ENCODE data around the gene CEMP1.
"Not testable (repeated sequence)": the region's sequence is repeated elsewhere in the genome, so short reads cannot be mapped to it uniquely, and the experiment has no call there.

CEMP1 gene, protein sequence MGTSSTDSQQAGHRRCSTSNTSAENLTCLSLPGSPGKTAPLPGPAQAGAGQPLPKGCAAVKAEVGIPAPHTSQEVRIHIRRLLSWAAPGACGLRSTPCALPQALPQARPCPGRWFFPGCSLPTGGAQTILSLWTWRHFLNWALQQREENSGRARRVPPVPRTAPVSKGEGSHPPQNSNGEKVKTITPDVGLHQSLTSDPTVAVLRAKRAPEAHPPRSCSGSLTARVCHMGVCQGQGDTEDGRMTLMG

DNA sequence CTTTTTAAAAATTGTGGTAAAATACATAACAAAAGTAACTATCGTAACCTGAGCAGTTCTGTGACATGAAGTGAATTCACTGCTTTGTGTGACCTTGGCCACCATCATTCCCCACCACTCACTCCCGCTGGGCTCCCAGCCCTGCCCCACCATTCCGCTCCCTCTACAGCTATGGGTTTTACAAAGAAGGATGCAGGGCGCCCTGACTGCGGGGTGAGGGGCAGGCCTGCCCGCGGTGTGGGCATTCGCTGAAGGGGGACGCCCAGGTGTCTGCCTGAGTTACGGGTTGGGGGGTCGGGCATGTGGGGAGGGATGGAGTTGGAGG is at the start of gene CEMP1:
Gene CEMP1 (minus strand): TSS at position 38 of the 325 bp plus-strand sequence. CDS start 335 bp downstream, outside the sequence.
- DNase-seq: no peak

DNA sequence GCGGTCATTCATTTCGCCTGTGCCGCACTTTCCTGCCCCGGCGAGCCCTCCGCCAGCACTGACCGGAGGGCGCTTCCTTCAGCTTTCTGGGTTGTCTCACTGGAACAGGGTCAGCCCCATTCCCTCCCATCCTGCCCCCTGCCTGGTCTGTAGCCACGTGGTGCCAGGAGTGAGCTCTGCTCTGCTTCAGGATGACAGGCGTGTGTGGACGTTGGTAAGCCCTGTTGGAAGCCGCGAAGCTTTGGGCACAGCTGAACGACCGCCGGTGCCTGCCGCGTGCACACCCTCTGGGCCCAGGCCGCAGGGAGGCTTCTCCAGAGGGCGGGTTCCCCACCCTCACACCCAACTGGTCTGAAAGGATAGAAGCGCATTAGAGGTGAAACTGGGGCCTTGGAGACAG is 49.6 kb upstream of the CEMP1 start:
- not testable (repeated sequence) for DNase-seq

DNA sequence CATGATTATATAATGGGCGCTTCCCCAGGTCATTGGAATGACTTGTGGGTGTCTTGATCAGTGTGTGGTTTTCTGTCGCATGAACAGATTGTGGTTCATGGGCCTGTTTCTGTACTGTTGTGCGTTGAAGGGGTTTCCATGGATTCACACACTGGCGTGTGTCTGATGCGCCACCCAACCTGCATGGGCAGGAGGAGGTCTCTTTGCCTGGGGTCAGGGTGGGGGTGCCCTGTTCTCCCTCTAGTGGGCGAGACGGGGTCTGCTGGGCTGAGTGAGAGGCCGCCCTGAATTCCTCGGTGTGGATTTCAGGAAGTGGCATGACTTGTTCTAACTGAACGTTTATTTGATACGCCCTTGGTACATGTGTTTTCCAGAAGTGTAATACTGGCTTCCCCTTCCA is 48.9 kb upstream of the CEMP1 start:
- not testable (repeated sequence) for DNase-seq

DNA sequence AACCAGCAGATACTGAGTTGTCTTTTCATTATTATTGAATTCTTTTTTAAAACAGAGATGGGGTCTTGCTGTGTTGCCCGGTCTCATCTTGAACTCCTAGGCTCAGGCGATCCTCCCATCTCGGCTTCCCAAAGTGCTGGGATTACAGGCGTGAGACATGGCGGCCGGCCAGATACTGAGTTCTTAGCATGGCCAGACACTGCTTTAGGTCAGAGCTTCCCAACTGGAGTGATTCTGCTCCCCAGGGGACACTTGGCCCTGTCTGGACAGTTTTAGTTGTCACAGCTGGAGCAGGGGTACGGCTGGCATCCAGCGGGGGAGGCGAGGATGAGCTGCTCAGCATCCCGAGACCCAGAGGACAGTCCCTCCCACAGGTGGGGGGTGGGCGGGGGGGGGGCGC is 47.7 kb upstream of the CEMP1 start:
- DNase-seq: not testable (repeated sequence)

DNA sequence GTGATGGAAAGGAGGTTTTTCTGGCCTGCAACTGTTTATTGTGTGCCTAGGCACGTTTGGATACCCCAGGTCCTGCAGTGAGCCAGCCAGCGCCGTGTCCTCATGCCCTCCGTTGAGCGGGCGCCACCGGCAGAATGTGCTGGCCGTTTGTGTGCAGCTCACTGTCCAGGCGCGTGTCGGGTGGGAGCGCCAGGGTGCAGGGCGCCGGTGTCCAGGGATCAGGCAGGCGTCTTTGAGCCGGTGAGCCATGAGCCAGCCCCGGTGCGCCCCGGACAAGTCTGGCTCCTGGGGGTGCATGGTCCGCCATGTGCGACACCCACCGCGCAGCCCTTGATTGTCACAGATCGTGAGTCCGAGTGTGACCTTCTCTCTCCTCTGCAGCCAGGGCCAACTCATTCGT is 45.8 kb upstream of the CEMP1 start:
- DNase-seq: not testable (repeated sequence)

DNA sequence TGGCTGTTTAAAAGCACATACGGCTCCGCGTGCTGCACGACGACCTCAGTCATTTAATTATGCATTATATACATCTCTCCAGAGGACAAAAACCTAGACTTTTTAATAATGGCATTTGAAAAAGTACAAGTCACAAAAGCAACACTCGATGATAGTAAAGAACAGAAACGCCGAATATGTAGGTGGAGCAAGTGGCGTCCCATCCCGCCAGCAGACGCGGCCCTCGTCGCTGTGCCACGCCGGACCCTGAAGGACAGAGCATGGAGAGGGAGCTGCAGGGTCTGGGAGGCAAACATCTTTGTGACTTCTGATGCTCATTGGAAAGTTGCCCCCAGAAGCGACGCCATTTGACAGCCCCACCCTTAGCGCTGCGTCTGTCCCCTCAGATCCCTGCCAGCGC is 44.6 kb upstream of the CEMP1 start:
- not testable (repeated sequence) for DNase-seq

DNA sequence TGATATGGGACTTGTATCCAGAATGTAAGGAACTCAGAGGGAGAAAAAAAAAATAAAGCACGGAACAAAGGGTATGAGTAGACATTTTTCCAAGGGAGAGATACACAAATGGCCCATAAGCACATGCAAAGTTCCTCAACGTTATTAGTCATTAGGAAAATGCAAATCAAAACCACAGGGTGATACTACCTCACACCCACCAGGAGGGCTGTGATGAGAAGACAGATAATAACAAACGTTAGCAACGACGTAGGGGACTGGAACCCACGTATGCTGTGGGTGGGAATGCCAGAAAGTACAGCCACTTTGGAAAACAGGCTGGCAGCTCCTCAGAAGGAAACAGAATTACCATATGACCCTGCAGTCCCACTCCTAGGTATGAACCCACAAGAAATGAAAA is 41.5 kb upstream of the CEMP1 start:
- DNase-seq: not testable (repeated sequence)

DNA sequence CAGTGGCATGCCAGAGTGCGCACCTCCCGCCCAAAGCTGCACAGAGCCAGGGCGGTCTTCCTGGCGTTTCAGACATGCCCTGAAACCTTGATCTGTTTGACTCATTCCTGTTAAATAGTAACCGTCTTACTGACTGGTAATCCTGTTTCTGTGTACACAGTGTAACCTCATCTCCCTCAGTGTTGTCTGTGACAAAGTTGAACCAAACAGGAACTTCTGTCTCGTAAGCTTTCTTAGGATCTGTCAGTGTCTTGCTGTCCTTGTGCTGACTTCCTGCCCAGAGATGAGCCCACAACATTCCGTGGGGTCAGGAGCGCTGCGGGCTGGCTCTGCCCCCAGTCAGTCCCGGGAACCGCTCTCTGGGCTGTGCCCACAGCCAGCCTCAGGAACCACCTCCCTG is 37.4 kb upstream of the CEMP1 start:
- not testable (repeated sequence) for DNase-seq

DNA sequence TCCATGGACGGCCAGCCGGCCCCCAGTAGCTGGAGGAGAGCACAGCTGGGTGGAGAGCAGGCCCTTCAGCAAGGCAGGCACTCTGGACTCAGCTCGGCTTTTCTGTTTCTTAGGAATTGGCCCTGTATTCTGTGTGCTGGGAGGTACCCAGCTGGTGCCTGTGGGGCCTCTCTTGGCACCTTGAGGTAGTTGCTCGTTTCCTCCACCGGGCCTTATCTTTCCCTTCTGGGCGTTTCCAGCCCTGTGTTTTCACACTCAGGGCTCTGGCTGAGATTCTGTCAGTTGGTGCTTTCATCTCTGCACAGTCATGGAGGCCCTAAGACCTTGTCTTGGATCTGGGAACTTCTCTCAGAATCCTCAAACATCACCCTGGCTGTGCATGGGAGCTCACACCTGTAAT is 36.3 kb upstream of the CEMP1 start:
- not testable (repeated sequence) for DNase-seq

DNA sequence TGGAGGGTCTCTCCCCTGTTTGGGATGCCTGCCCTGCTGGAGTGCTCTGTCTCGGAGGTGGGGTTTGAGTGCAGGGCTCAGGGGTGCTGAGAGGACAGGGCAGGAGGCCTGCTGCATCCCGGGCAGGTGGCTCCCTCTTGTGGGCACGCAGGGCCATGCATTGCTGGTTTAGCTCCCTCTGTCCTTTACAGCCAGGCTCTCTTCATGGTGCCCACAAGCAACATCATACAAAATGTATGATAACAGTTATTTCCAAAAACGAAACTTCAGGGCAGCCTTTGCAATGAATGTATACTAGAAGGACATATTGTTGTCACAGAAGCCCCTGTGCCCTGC is 29.6 kb upstream of the CEMP1 start:
- not testable (repeated sequence) for DNase-seq

DNA sequence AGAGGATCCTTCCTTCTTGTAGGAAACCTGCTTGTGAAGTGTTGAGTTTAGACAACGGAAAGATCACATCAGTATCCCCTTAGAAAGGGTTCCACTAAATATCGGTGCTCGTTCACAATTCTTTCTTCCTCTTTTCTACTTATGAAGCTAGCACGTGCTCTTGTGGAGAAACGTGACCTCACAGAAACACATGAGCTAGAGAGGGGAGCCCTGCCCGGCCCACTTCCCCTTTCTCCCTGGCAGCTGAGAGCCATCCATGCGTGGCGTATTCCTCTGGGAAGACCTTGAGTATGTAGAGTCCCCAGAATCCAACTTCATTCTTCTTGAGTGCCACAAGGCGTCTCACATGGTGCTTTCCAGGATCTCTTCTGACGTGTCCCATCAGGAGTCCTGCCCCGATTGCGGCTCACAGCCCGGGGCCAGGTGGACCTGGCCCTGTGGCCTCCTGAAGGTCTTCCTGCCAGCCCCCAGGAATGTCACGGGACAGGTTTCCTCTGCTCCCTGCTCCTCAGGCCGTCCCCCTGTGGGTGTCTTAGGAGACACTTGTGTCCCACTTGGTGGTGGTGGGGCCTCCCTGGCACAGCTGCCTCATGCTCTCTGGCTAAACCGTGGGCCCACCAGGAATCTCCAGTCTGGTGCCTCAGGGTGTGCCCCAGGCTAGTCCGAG is 29.1 kb upstream of the CEMP1 start:
- DNase-seq: not testable (repeated sequence)

DNA sequence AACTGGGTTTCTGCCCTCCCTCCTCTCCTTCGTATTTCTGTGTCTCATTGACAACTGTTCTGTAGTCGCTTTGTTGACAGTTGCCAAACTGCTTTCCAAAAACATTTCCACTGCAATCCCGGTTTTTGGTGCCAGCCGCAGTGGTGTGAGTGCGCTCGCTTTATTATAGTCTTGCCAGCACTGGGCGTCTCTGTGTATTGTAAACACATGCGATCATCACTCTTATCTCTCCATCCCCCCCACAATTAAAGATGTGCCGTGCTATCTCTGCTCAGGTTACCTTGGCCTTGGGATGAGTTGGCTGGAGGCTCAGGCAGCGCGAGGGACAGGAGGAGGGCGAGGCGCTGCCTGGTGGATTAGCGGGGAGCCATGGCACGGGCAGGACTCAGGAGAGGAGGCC is 25.9 kb upstream of the CEMP1 start:
- not testable (repeated sequence) for DNase-seq

DNA sequence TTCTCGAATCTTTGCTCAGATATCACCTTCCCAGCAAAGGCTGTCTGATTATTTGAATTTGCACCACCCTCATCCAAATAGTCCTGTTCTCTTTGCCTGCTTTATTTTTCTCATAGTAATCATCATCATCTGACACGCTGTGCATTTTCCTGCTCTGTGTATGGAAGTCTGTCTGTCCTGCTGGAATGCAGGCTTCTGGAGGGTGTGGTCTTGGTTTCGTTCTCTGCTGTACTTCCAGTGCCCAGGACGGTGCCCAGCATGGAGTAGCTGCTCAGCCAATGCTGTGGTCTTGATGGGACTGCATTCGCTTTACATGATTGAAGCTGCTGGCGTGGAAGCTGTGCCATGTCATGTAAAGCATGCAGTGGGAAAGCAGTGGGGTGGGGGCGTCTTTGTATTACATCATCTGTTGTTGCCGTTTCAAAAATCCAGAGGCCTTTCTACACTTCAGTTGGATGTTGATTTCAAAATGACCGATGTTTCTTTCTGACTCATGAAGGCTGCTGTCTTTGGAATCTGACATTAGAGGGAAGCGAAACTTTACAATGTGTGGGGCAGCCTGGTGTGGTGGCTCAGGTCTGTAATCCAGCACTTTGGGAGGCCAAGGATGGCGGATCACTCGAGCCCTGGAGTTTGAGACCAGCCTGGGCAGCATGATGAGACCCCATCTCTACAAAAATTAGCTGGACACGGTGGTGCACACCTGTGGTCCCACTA is 23.7 kb upstream of the CEMP1 start:
- DNase-seq: not testable (repeated sequence)

DNA sequence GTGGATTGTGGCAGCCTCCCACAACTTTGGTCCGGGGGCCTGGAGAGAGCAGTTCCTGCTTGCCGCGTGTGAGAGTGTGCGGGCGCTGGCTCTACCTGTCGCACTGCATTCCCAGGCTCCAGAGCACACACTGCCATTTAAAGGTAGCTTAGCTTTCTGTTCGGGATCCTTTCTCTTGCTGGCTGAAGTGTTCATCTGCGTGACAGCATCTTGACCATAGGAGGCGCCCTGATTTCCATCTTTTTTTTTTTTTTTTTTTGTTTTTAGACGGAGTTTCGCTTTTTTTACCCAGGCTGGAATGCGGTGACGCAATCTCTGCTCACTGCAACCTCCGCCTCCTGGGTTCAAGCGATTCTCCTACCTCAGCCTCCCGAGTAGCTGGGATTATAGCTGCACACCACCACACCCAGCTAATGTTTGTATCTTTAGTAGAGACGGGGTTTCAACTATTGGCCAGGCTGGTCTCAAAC is 20.2 kb upstream of the CEMP1 start:
- not testable (repeated sequence) for DNase-seq

DNA sequence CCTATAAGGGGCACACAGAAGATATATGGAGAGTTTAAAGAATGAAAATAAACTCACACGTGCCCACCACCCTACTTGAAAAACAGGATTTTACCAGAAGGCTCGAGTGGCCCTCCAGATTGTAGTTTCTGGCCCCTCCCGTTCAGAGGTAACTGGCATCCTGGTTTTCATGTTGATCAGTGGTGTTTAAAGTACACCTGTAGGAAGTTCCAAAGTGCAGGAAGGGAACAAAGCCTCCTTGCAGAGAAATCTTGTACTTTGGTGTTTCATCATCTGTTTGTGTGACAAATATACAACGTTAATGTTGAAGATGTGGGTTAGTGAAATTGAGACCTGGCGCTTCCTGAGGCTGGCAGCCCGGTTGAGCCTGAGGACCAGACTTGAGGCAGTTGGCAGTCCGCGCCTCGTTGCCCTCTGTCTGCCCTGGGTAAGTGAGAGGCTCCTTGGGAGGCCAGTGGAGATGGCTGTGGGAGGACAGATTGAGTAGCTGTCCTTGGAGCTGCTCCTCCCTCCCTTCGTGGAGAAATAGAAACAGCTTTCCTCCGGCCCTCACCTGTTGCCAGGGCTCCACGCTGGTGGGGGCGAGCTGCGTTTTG is 19.2 kb upstream of the CEMP1 start:
- DNase-seq: not testable (repeated sequence)

DNA sequence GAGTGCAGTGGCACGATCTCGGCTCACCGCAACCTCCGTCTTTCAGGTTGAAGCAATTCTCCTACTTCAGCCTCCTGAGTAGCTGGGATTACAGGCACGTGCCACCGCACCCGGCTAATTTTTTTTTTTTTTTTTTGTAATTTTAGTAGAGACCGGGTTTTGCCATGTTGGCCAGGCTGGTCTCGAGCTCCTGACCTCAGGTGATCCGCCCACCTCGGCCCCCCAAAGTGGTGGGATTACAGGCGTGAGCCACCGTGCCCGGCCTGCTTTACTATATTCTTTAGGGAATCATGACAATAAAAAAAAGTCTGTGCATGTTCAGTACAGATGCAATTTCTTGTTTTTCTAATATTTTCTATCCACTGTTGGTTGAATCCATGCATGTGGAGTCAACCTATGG is 12.6 kb upstream of the CEMP1 start:
- DNase-seq: not testable (repeated sequence)

DNA sequence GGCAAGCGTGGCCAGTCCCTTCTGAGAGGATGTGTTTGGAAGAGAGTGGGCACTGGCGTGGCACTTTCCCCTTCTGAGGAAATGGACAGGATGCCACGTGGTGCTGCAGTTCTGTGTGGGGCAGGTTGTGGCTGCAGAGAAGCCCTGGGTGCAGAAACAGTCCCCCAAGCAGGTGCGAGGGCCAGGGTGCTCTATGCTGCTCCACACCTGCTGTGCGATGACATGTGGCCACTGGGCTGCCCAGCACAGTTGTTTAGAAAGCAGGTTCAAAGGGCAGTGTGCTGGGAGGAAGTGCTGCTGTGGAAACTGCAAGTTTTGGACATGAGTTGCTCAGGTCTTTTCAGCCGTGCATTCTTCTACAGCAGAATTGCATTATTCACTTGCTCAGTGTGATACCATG is 10.2 kb upstream of the CEMP1 start:
- not testable (repeated sequence) for DNase-seq

DNA sequence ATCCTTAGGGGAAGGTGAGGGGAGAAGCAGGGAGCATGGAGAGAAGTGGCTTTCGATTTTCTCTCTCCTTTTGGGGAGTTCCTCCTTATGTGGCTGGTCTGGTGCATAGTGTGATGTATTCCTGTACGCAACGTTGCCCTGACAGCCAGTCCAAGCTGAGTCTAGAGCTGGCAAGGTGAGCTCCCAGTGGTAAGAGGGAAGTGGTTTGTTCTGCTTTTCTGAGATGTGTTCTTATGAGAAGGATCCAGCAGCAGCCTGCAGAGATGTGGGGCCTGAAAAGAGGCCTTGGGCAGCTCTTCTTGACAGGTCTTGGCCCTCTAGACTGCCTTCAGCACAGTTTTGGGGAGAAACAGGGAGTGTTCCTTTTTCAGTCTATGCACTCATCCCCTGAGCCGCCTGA is 9.7 kb upstream of the CEMP1 start:
- DNase-seq: not testable (repeated sequence)

DNA sequence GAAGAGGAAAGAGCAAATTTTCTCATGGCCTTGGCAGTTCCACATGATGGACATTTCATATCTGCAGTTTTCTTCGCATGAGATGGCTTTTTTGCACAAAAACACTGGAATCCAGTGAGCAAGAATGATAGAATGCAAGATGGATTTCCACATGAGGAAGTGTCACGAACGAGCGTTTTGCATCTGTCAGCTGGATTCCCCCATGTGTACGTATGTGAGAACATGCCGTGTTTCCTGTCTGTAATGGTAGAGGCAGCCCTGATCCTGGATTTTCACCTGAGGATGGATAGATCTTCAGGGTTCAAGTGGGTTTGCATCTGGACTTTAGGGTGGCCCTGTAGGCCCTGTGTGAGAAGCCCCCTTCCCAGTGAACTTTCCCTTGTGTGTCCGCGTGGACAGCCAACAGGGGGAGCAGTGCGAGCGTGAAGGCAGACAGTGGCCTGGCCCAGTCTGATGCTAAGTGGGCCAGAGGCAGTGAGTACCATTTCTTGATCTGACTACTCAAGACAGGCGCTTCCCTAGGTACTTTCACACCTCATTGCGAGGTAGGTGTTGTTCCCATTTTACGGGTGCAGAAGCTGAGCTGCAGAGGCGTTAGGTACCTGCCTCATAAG is 8.7 kb upstream of the CEMP1 start:
- DNase-seq: not testable (repeated sequence)

DNA sequence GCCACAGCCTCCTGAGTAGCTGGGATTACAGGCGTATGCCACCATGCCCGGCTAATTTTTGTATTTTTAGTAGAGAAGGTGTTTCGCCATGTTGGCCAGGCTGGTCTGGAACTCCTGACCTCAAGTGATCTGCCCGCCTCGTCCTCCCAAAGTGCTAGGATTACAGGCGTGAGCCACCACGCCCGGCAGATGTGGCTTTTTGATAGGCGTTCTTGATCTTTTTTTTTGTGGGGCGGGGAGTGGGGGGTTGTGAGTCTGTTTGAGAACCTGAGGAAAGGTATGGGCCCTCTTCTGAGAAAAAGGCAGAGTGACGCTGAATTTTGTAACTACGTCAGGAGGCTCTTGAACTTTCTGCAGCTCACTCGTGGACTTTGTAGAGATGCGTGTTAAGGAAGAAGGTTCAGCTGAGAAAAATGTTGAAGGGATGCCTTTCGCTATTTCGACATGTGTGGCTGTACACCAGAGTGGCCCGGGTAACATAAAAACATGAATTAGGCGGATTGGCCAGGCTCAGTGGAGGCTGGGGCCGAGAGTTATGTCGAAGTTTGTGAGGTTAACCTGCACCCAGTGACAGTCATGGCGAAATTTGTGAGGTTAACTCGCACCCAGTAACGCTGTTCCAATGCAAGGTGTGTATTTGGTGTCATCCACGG is 8.1 kb upstream of the CEMP1 start:
- not testable (repeated sequence) for DNase-seq

DNA sequence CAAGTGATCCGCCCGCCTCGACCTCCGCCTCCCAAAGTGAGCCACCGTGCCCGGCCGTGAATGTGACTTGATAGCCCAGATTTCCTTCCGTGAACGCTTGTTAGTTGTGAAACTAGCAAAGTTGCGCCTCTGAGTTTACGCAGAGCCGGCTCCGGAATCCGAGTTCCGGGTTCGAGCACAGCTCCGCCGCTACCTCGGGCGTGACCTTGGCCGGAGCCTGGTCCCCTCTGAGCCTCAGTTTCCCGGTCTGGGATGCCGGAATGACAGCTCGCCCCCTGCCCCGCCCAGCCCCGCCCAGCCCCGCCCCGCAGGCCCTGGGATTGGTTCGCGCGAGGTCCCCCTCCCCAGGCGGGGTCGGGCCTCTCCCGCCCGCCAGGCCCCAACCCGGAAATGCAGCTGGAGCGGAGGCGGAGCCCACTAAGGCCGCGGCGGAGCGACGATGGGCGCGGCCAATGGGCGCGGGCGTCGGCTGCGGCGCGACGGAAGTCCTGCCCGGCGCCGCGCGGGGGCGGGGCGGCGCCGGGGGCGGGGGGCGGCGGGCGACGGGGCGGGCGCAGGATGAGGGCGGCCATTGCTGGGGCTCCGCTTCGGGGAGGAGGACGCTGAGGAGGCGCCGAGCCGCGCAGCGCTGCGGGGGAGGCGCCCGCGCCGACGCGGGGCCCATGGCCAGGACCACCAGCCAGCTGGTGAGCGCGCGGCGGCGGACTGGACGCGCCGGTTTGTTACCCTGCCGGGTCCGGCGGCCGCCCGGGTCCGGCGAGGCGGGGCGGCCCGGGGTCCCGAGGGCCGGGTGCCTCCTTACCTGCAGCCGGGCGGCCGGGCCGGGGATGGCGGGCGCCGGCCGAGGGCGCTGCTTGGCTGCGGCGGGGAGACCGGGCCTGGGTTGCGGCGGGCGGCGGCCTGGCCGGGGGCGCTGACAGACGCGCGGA is 6.5 kb upstream of the CEMP1 start, which contains the start of gene PDPK1:
Gene PDPK1 (plus strand): TSS at position 571 of the 929 bp plus-strand sequence. CDS start 92 bp downstream, at position 663.
- peak; percentile 93 for DNase-seq

Data from COR-L47 (cell line).